ENCODE data around the gene ENG. TPM values are rescaled to one million over a fixed set of nuclear protein-coding genes. Genes with fewer than 3 reads are reported as not detected.

ENG gene
- total RNA-seq, 1 experiment from 2014 or later = 0.18 TPM

GRCh38 chr9:127853312-127854183, 910 bp downstream of the ENG start:
- intact Hi-C loops (cut with micrococcal nuclease; ENCODE audit: unreplicated experiment) = no loop called here
- peaks cover 14% of the 10 kb centered on the region for H3K9me3 ChIP-seq
- H3K36me3 ChIP-seq (ENCODE audit: control insufficient read depth, insufficient read depth, low read length) = no peaks in the 10 kb centered on the region
- H3K4me1 ChIP-seq = peaks cover 1% of the 10 kb centered on the region; the same call in 1 of the 2 replicates
- H3K9me3 Mint-ChIP-seq (ENCODE audit: unreplicated experiment) = peaks cover 11% of the 10 kb centered on the region
- no peaks in the 10 kb centered on the region for H3K27me3 ChIP-seq (replicated peaks; ENCODE audit: control insufficient read depth, insufficient read depth, low read length)
- no peak overlapping the region for H3K27ac Mint-ChIP-seq (ENCODE audit: unreplicated experiment)
- ChIA-PET POLR2A (interaction anchor here (0.6 kb wide), 1 partner anchor 62 kb away, joined by 3 read pairs; no protein-coding TSS in a partner anchor), CTCF (interaction anchor here (0.6 to 1.4 kb wide), 2 partner anchors 29 to 334 kb away, joined by 3 to 6 read pairs; no protein-coding TSS in a partner anchor)
- no peak for TF ChIP-seq CTCF (IDR thresholded peaks at IDR 0.05; ENCODE audit: insufficient read depth in 1 of 2, low read depth in 1 of 2, low read length in 1 of 2, severe bottlenecking in 1 of 2, unreplicated experiment in 1 of 2)
- H3K4me3 Mint-ChIP-seq (ENCODE audit: unreplicated experiment) = no peak overlapping the region
- no peak overlapping the region for H3K4me3 ChIP-seq (ENCODE audit: low read depth, low read length)
- BruUV-seq (replicated peaks) = no TSS peak
- H3K36me3 Mint-ChIP-seq (ENCODE audit: insufficient read depth, unreplicated experiment) = no peaks in the 10 kb centered on the region
- no peaks in the 10 kb centered on the region for H3K4me1 Mint-ChIP-seq (ENCODE audit: low read depth, unreplicated experiment)
- H3K27me3 Mint-ChIP-seq (ENCODE audit: insufficient read depth, unreplicated experiment) = no peaks in the 10 kb centered on the region
- no peak for DNase-seq

GRCh38 chr9:127852829-127853228, 1.6 kb downstream of the ENG start:
- Mint-ChIP-seq H3K9me3 (ENCODE audit: unreplicated experiment) (peaks cover 11% of the 10 kb centered on the region), H3K4me3 (ENCODE audit: unreplicated experiment) (no peak overlapping the region), H3K27ac (ENCODE audit: unreplicated experiment) (no peak overlapping the region), H3K27me3 (ENCODE audit: insufficient read depth, unreplicated experiment) (no peaks in the 10 kb centered on the region), H3K36me3 (ENCODE audit: insufficient read depth, unreplicated experiment) (no peaks in the 10 kb centered on the region), H3K4me1 (ENCODE audit: low read depth, unreplicated experiment) (no peaks in the 10 kb centered on the region)
- intact Hi-C loops (cut with micrococcal nuclease; ENCODE audit: unreplicated experiment) = no loop called here
- H3K36me3 ChIP-seq (ENCODE audit: control insufficient read depth, insufficient read depth, low read length) = no peaks in the 10 kb centered on the region
- no peak for DNase-seq
- no peaks in the 10 kb centered on the region for H3K27me3 ChIP-seq (replicated peaks; ENCODE audit: control insufficient read depth, insufficient read depth, low read length)
- POLR2A ChIA-PET = interaction anchor here (0.6 kb wide), 1 partner anchor 61 kb away, joined by 3 read pairs; no protein-coding TSS in a partner anchor
- H3K4me1 ChIP-seq = no peaks in the 10 kb centered on the region; the same call in 1 of the 2 replicates
- H3K4me3 ChIP-seq (ENCODE audit: low read depth, low read length) = no peak overlapping the region
- BruUV-seq (replicated peaks) = no TSS peak
- no peak for TF ChIP-seq CTCF (IDR thresholded peaks at IDR 0.05; ENCODE audit: insufficient read depth in 1 of 2, low read depth in 1 of 2, low read length in 1 of 2, severe bottlenecking in 1 of 2, unreplicated experiment in 1 of 2)
- H3K9me3 ChIP-seq = peaks cover 17% of the 10 kb centered on the region
- CTCF ChIA-PET = interaction anchor here (0.6 to 1.4 kb wide), 2 partner anchors 28 to 334 kb away, joined by 3 to 6 read pairs; no protein-coding TSS in a partner anchor

- Mint-ChIP-seq H3K9me3 (ENCODE audit: unreplicated experiment) (peaks cover 11% of the 10 kb centered on the region), H3K4me1 (ENCODE audit: low read depth, unreplicated experiment) (no peaks in the 10 kb centered on the region), H3K36me3 (ENCODE audit: insufficient read depth, unreplicated experiment) (no peaks in the 10 kb centered on the region), H3K27ac (ENCODE audit: unreplicated experiment) (no peak overlapping the region), H3K27me3 (ENCODE audit: insufficient read depth, unreplicated experiment) (no peaks in the 10 kb centered on the region), H3K4me3 (ENCODE audit: unreplicated experiment) (no peak overlapping the region)
- no peak for TF ChIP-seq CTCF (IDR thresholded peaks at IDR 0.05; ENCODE audit: insufficient read depth in 1 of 2, low read depth in 1 of 2, low read length in 1 of 2, severe bottlenecking in 1 of 2, unreplicated experiment in 1 of 2)
- no TSS peak for BruUV-seq (replicated peaks)
- CTCF ChIA-PET = no interaction called here
- Histone ChIP-seq H3K4me1 (no peaks in the 10 kb centered on the region), H3K9me3 (peaks cover 17% of the 10 kb centered on the region), H3K4me3 (ENCODE audit: low read depth, low read length) (no peak overlapping the region), H3K27me3 (replicated peaks; ENCODE audit: control insufficient read depth, insufficient read depth, low read length) (no peaks in the 10 kb centered on the region), H3K36me3 (ENCODE audit: control insufficient read depth, insufficient read depth, low read length) (no peaks in the 10 kb centered on the region)
- intact Hi-C loops (cut with micrococcal nuclease; ENCODE audit: unreplicated experiment) = no loop called here
- no peak for DNase-seq
- POLR2A ChIA-PET = no interaction called here
Observed at GRCh38 chr9:127850286-127850830, 4.1 kb downstream of the ENG start.

Data from Caco-2 (cell line).